ENCODE data around the gene USP7.
"Not testable (repeated sequence)": the region's sequence is repeated elsewhere in the genome, so short reads cannot be mapped to it uniquely, and the experiment has no call there.

Gene USP7

DNA sequence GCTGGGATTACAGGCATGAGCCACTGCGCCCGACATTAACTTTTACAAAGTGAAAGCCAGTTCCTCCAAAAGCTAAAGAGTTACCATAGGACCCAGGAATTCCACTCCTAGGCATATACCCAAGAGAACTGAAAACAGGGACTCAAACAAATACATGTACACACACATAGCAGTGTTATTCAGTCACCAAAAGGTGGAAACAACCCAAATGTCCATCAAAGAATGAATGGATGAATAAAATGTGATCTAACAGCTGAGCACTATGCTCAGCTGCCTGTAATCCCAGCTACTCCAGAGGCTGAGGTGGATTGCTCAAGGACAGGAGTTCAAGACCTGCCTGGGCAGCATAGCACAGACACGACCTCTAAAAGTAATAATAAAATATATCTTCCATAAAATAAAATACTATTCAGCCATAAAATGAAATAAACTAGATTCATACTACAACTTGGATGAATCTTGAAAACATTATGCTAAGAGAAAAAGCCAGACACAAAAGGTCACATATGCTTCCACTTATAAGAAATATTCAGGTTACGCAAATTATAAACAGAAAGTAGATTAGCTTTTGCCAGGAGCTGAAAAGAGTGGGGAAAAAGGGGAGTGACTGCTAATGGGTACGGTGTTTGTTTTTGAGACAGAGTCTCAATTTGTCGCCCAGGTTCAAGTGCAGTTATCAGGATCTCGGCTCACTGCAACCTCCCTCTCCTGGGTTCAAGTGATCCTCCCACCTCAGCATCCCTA, 9.3 kb upstream of the USP7 start:
- peak; percentile 47 for DNase-seq

DNA sequence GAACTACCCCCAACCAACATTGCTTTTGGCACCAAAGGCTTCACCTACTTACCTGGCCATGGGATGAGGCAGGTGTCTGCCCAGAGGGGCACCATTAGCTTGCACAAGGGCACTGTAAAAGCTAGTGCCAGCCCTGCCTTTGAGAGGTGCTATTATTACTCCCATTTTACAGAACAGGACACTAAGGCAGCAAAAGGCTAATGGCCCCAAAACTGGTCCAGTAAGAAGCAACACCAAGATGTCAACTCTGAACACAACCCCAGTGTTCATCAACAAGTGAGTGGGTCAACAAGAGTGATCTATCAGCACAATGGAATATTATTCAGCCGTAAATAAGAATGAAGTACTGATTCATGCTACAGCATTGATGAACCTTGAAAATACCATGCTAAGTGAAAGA, 7.7 kb upstream of the USP7 start:
- no peak for DNase-seq

DNA sequence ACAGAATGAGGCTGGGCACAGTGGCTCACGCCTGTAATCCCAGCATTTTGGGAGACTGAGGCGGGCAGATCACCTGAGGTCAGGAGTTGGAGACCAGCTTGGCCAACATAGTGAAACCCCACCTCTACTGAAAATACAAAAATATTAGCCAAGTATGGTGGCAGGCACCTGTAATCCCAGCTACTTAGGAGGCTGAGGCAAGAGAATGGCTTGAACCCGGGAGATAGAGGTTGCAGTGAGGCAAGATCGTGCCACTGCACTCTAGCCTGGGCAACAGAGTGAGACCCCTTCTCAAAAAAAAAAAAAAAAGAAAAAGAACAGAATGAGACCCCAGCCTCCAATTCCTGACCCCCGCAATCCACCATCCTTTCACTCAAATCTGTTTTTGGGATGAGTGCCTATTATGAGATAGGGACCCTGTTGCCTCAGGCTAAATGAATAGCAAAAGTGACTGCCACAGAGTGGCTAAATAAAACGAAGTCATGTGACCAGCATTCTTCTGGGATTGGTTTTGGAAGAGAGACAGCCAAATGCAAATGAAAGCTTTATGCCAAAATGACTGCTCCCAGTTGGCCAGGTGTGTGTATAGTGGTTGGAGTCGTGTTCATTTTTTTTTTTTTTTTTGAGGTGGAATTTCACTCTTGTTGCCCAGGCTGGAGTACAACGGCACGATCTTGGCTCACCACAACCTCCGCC, 5.6 kb upstream of the USP7 start:
- not testable (repeated sequence) for DNase-seq

DNA sequence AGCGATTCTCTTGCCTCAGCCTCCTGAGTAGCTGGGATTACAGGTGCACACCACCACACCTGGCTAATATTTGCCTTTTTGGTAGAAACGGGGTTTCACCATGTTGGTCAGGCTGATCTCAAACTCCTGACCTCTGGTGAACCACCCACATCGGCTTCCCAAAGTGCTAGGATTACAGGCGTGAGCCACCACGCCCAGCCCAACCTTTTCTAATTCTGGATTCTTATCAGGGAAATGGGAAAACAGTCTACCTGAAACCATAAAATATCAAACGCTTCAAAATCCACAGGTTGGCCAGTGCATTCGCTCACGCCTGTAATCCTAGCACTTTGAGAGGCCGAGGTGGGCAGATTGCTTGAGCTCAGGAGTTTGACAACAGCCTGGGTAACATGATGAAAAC, 4.3 kb upstream of the USP7 start:
- not testable (repeated sequence) for DNase-seq

DNA sequence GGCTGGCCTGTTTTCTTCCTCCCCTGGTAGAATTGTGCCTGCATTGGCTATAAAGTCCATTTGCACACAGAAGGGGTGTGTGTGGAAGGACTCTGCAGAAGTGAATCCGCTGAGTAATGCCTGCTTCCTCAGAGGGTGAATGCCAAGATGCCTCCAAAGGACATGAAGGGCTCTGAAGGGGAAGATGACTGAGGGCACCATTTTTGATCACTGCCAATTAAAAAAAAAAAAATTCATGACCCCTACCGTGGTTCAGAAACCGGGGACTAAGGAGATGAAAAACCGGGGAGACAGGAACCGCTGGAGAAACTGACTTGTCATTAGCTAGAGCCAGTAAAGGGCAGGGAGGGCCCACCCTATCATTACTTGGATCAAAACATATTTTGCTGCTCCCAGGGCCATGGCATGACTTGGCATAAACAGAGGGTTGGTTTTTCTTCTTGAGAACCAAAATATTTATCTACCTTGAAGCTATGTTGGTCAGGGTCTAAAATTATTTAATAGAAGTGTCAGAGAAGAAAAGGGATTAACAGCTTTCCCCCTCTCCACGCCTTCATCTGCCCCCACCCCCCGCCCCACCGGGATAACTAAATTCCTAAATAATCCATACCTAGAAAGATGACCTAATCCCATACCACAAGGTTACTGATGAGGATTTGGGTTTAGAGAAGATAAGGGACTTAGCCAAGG, 3.6 kb upstream of the USP7 start:
- no peak for DNase-seq

DNA sequence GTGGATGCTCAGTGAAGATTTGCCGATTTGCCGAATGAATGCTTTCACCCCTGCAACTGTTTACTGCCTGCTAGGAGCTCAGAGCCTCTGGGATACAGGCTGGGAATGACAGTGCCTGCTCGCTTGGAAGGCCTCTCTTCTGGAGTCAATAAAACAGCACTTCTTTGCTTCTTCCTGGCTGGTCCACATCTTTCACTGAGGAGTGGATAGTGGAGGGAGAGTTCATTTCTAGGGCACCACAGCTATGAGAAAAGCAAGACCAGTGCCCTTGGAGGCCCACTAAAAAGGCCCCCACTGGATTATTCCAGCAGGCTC, 3.1 kb upstream of the USP7 start:
- DNase-seq = no peak

DNA sequence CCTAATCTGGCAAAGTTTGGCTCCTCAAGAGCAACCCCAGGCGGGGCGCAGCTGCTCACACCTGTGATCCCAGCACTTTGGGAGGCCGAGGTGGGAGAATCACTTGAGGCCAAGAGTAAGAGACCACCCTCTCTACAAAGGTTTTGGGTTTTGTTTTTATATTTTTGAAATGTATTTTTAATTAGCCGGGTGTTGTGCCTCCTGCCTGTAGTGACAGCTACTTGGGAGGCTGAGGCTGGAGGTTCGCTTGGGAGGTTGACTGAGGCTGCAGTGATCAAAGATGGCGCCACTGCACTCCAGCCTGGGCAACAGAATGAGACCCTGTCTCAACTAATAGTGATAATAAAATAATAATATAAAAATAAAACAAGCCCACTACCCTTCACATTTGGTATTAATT, 756 bp upstream of the USP7 start:
- no peak for DNase-seq

DNA sequence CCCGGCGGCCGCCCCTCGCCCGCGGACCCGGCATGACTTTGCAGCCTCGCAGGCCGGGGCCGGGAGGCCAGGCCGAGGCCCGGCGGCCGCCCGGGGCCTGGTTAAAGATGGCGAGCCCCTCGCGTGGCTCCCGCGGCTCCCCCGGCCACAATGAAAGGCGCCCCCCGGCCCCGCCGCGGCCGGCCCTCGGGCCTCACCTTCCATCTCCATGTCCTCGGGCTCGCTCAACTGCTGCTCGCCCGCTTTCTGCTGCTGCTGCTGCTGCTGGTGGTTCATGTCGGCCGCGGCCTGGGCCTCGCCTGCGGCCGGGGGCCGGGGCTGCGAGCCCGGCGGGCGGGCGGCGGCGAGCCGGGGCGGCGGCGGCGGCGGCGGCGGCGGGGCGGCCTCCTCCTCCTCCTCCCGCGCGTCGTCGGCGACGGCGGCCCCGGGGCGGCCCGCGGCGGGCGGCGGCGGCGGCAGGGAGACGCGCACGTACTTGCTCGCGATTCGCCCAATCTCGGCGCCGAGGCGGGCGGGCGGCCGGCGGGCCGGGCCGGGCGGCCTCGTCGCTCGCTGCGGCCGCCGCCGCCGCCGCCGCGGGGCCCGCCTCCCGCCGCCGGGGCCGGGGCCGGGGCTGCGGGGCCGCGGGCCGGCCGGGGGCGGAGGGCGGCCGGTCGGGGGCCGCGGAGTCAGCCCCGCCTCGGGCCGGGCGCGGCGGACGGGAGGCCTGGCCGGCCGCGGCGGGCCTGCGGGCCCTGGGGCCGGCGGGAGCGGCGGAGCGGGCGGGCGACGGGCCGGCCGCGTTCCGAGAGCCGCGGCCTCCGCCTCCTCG, 491 bp downstream of the USP7 start:
- DNase-seq = no peak

DNA sequence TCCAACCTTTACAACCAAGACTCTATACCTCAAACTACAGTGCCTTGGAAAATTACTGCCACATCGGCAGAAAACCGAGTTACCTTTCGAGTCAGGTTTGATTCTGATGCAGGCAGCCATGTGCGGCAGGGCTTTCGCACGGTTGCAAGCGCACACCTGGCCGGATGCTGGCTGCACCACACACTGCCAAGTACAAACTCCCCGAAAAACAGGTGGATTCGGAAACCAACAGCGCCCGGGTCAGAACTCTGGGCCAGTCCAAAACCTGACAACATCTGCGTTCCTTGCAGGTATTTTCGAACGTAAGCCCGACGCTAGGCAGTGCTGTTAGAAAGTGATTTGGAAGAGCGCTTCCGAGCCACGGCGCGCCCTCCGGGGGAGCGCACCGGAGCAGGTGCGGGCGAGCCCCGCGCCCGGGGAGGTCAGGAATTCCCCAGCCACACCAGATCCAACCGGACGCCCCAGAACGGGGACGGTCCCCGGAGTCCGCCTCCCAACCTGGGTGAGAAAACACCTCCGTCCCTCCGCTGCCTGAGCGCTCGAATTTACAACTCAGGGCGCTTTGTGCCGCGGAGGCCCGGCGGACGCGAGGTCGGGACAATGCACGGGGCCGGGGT, 1.2 kb downstream of the USP7 start:
- DNase-seq = no peak

DNA sequence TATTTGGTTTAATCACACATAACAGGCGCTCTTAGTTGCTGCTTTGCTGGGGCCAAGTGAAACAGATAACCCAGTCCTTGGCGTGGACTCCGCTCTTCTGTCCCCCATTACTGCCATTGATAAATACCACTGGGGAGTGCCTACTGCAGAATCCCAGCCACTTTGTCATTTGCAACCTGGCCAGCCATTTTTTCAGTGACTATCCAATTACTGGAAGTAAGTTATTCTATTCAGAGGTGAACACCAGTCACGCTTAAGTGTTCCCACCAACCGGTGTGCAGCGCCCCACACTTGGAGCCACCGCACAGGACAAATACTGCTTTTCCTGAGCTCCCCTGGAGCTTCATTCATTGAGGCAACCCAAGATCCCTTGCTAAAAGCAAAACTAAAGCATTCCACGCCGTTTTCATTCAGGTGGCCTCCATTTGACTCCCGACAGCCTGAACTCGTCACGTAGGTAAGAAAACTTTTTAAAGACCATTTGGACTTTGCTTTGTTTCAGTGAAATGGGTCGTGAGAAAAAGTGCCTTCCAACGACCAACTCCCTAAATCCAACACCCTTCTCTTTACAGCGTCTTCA, 1.8 kb downstream of the USP7 start:
- DNase-seq = no peak

DNA sequence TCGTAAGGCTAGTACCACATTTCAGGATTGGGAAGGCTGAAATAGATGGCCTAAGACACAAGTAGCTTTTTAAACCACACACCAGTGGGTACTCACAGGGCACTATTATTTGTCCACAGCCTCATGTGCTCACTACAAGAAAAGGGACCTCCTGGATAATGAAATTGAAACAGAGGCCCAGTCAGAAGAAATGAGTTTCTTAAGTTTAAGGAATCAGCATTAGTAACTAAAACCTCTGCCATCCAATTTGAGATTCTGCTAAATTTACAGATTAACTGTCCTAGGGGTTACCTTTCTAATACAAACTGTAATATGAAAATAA, 3.0 kb downstream of the USP7 start:
- no peak for DNase-seq

DNA sequence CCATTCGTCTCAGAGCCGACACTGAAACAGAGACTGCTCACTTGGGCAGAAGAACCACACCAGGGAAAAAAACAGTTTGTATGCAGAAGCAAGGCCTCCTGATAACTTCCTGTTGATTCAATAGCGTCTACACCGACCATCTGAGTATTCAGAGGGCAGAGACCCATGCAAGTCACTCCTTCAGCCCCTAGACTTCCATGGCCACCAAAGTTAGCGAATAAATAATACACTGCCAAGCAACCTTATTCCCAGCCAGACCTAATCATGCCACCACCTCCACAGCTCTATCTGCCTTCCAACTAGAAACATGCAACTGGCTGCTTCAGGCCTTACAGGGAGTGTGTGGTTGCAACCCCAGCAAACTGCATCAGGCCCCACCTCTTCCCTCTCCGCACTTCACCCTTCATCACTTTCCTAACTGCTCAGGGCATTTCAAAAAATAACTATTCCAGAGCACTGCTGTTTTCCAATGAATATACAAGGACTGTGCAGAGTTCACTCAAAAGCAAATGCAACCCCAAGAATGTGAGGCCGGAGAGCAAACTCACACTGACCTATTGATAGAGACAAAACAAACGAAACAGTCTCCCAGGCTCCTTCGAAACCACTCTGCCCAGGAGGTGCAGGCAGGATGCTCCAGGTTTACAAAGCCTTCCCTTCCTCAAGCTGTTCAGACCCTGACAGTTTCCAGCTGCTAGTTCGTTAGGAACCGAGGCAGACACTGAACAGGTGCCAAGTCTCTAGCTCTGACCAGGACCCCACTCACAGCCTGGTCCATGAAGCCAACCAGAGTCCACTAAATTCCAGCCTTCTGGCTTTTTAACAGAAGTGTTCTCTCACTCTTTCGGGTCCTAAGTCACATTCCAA, 3.6 kb downstream of the USP7 start:
- no peak for DNase-seq

DNA sequence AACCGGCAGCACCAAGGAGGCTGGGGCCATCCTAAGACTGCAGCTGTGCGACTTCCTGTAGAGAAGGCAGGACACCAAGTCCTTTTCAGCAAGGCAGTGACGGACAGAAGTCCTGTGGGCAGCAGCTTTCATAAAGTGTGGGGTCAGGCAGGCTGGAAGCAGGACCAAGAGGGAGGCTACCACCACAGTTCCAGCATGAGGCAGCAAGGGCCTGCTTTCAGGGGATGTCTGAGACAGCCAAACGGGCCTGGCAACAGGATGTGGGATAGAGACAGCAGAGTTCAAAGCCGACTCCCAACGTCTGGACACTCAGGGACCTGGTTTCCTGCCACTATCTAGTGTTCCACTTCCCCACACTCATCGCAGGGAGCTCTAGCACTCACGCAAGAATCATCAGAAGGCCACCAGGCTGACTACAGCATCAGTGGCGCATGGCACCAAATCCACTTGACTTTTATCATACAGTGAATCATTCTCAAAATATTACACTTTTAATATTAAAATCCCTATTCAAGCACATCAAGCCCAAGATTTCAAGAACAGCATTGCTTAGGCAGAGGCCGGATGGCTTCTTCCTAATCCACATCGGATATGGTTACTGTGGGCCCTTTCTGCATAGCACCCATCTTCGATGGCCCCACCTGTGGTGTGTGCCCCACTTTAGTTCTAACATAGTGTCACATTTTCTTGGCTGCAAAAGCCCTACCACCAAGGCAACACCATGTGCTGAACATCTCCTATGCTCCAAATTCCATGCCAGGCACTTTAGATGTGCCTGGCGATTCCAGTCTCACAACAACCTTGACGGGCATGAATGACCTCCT, 5.2 kb downstream of the USP7 start:
- DNase-seq = peak; percentile 53

DNA sequence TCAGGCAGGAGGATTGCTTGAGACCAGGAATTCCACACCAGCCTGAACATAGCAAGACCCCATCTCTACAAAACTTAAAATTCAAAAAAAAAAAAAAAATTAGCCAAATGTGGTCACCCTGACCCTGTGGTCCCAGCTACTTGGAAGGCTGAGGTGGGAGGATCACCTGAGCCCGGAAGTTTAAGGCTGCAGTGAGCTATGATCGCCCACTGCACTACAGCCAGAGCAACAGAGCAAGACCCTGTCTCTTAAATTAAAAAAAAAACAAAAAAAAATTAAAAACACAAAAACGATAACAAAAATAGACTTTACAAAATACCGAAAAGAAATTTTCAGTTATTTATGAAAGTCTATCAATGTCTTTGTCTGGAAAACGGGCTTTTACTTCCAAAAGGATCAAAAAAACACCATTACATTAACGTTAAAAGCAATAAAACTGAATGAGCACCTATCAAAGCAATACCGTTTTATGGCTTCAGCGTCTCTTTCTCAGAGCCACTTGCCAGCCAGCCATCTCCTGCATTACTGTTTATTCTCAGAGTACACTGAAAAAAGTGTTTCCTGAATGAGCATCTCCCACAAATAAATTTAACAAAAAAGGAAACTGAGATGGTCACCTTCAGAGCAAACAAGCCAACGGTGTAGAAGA, 6.1 kb downstream of the USP7 start:
- DNase-seq = no peak

DNA sequence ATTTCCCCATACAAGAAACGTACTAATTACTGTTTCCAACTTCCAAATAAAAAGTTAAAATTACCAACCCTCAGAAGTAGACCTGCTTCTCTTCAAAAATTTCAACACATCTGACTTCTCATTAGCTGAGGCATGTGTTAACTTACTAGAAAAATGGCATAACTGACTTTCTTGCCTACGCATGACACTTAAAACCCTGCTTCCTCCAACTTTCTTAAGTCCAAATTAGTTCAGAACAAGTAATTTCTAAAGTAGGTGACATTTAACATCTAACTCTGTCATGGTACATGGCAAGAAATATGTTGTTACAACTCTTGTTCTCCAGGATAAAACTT, 6.7 kb downstream of the USP7 start:
- DNase-seq = no peak

DNA sequence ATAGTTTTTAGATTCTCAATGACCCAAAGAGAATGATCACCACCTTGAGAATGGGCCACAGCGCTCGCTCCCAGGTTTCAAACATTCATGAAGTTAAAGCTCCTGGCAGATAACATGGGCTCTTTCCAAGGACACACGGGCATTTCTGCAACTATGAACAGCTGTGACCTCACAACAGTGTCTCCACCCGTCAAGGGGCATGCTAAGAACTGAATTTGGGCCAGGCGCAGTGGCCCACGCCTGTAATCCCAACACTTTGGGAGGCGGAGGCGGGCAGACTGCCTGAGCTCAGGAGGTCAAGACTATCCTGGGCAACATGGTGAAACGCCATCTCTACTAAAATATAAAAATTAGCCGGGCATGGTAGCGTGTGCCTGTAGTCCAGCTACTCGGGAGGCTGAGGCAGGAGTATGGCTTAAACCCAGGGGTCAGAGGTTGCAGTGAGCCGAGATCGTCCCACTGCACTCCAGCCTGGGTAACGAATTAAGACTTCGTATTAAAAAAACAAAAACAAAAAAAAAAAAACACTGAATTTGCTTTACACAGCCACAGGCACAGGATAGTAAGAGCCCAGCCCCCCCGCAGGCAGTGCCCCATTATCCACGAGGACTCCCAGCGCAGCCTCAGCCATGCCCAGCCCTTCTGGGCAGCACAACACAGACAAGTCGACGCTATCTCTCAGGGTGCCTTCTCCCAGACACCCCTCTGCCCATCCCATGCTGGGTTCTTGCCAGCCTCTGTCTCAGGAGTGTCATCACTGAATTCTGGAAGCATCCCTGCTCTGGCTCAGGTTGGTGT, 7.2 kb downstream of the USP7 start:
- no peak for DNase-seq

DNA sequence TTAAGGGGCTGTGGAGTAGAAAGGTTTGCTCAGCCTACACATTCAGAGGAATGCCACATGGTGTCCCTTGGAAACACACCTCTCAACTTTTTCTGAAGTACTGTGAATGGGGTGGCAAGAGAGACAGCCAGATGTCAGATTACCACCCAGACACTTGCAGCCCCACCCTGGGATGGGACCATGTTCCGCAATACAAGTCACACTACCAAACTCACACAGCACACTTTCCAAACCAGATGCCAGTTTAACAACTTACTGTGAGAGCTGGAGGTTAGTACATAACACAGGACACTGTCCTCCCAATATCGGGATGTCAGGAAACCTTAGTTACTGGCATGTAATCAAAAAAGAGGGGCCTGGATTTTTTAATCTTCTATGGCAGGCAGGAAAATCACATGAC, 7.9 kb downstream of the USP7 start:
- no peak for DNase-seq

DNA sequence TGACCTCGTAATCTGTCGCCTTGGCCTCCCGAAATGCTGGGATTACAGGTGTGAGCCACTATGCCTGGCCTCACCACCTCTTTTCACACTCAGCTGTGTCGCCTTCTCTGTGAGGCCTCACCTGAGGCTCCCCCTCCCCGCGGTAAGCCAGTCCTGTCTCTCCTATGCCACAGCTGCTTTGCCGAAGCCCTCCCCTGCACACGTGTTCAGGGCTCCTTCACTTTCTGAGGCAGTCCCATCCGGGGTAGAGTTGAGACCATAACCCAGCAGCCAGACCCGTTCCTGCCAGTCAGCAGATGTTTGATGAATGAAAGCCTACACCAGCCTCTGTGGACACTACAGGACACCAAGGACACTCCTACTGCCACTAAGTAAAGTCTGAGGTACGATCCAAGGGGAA, 10.6 kb downstream of the USP7 start:
- no peak for DNase-seq

DNA sequence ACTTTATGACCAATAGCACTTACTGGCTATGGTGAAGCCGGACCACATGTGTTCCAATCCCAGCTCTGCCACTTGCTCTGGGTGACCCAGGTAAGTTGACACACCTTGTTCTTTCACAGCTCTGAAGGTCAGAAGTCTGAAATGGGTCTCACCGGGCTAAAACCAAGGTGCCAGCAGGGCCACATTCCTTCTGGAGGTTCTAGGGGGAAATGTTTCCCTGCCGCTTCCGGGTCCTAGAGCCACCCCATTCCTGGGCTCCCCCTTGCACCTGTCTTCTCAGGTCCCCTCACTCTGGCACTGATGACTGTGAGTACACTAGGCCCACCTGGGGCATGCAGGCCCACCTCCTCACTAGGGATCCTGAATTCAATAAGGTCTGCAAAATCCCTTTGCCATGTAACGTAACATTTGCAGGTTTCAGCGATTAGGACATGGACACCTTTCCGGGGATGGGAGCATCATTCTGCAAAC, 11.4 kb downstream of the USP7 start:
- no peak for DNase-seq
